T47D (cell line): ENCODE measurements around the gene EYA2.
"Not testable (repeated sequence)": the region's sequence is repeated elsewhere in the genome, so short reads cannot be mapped to it uniquely, and the experiment has no call there.

Experiments
- DNase-seq, 2 experiments: peaks; one replicate each; pipeline versions ENCODE4 v3.0.0 to v3.0.0-alpha.2; 2011 to 2012; ENCODE audit warnings: low read depth in 1 of 2, low spot score in 1 of 2
- JUND ChIP-seq: IDR thresholded peaks from 2 replicates; pipeline ENCODE4 v1.6.1; 2012; ENCODE audit warnings: low read depth
- in situ Hi-C: cut with HindIII; loops from 2 replicates; pipeline ENCODE4 v1.10.0; 2016; ENCODE audit warnings: low sequenced_read_pairs, low pct_unique_long_range_greater_than_20kb

The EYA2 gene

DNA sequence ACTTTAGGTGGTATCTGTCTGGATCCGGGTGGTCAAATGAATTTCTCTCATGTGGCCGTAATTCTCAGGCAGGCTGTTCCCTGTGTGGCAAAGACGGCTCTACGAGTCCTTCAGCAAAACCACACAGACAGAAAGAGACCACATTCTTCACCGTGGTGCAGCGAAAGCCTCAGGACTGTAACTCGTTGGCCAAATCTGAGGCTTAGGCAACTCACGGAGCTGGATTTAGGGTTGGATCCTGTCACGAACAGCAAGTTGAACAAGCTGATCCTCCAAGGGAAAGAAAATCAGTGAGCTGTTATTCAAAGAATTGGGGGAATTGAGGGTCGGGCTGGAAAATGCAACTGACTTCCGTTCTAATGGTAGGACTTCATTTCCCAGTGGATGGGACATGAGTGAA, 294.4 kb downstream of the EYA2 start:
- DNase-seq: no peak
- in situ Hi-C loops: no loop called here
- TF ChIP-seq JUND: no peak

DNA sequence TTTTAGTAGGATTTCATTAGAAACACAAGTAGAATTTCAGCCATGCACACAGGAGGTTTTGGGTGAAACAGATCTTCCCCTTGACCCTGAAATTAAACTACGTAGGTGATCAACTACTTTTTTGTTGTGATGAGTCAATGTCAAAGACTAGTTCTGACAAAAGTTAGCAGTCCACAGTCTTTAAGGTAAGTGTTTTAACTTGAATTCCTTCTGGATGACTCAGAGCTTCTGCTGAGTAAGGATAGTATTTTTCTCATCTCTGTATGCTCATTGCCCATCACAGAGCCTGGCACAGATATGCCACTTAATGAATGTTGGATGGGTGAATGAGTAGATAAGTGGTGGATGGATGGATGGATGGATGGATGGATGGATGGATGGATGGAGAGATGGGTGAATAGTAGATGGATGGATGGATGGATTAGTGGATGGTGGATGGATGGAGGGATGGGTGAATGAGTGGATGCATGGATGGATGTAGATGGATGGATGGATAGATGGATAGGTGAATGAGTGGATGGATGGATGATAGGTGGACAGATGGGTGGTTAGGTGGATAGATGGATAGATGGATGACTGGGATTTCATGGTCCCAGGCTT, 296.5 kb downstream of the EYA2 start:
- DNase-seq: no peak
- in situ Hi-C loops: no loop called here
- no peak for TF ChIP-seq JUND

DNA sequence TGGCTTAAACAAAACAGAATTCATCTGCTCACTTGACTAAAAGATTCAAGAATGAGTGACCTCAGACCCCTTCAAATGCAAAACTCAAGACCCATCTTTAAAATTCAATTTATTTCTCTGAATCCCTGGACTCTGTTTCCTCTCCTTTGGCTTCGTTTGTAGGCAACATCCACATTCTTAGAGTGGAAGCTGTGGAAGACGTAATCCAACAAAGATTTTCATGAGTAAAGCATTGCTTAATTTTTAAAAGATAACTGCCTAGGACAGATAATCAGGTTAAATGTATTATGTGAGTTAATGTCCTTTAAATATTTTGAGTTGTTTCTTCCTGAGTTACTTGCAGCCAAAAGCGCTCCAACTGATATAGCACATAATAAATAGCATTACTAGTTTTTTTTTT, 297.3 kb downstream of the EYA2 start:
- no peak for DNase-seq
- in situ Hi-C loops: no loop called here
- TF ChIP-seq JUND: no peak

DNA sequence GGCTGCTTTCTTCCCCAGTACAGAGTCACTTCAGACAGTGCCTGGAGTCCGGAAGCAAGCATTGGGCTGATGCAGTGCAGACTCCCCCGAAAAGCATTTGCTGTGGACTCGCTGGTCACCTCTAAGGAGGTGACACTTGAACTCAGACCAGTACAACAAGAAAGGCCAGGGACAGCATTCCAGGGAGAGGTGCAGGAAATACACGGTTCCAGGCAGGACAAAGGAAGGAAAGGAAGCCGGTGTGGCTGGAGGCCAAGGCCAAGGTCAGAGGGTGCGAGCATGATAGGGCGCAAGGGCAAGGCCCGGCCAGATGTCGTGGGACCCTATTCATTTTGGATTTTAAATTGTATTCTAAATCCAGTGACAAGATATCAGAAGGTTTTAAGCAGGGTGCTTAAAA, 300.9 kb downstream of the EYA2 start:
- TF ChIP-seq JUND: no peak
- DNase-seq: peak in 1 of 2 experiments; percentile 76
- in situ Hi-C loops: no loop called here

DNA sequence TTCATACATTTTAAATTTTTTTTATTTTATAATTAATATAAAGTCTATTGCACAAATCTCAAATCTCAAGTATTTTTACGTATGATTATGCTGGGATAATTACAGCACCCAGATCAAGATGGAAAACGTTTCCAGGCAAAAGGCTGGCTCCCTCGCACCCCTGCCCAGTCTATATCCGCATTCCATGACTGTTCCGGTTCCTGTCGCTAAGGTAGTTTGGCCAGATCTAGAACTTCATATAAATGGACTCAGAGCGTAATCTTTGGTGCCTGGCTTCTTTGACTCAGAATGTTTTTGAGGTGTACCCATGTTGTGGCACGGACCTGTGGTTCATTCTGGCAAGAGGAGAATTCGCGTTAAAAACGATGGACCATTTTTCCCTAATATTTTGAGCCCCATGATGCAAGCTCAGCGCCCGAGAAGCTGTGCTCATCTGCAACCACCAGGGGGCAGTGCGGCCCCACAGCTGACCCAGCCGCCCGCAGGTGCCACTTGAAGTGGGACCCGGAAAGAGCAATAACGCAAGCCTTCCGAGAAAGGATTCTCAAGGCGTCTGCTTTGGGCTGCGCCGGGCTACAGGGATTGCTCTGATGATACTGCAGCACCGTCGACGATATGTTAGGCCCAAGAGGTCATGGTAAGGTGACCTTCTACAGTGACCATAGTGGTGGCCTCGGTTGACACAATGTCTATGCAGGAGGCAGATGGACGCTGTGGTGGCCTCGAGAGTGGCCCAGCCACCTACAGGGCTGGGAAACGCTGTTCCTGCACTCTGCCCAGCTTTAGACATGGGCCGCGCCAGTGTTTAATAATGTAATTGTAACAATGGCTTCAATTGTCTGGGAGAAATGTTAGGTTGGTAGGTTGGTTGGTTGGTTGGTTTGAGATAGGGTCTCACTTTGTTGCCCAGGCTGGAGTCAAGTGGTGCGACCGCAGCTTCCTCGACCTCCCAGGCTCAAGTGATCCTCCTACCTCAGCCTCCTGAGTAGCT, 301.7 kb downstream of the EYA2 start:
- TF ChIP-seq JUND: no peak
- in situ Hi-C loops: no loop called here
- DNase-seq: peak; percentile 68 to 92

DNA sequence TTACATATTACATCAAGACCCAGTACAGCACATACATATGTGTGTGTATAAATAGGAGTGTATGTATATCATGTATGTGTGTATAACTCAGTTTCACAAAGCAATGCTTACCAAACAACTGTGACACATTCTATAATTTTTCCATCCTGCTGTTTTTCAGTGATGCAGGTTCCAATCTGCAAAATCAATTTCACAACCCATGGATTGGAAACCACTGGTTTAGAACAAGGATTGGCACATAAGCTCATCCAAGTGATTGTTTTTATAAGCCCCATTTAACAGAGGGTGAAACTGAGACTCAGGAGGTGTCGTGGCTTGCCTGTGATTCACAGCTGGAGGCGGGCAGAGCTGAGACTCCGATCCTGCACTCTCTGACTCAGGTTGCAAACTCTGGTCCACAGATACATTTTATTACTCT, 303.6 kb downstream of the EYA2 start:
- DNase-seq: no peak
- in situ Hi-C loops: no loop called here
- no peak for TF ChIP-seq JUND

DNA sequence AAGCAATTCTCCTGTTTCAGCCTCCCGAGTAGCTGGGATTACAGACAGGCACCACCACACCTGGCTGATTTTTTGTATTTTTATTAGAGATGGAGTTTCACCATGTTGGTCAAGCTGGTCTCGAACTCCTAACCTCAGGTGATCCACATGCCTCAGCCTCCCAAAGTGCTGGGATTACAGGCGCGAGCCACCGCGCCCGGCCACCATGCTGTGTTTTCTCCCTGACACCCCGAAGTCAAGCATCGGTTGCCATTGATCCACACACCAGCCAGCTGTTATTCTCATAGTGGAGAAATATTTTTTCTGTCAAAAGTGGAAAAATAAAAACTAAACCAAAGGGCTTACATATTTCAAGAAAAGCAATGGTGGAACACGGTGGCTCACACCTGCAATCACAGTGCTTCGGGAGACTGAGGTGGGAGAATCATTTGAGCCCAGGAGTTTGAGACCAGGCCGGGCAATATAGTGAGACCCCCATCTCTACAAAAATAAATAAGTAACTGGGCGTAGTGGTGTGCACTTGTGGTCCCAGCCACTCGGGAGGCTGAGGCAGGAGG, 304.4 kb downstream of the EYA2 start:
- no peak for TF ChIP-seq JUND
- in situ Hi-C loops: no loop called here
- no peak for DNase-seq

DNA sequence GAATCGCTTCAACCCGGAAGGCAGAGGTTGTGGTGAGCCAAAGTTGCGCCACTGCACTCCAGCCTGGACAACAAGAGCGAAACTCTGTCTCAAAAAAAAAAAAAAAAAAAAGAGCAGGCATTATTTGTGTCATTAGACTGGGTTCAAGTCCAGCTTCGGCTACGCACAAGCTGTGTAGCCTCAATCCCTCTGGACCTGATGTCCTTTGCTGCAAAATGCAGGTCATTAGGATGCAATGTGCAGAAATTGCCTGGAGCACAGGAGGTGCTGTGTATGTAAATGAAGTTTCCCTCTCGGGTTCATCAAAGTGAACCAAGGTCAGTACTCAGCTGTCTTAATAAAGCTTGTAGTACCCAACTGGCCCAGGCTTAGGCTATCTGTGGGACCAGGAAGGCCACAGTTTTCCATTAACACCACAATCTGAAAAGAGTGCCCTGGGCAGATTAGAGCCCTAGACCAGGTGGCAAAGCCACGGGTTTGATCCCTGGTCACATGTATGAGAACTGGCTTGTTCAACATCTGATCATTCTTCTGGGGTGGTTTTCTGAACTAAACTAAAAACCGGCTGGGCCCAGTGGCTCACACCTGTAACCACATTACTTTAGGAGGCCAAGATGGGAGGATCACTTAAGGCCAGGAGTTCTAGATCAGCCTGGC, 306.6 kb downstream of the EYA2 start:
- in situ Hi-C loops: no loop called here
- no peak for DNase-seq
- TF ChIP-seq JUND: no peak

DNA sequence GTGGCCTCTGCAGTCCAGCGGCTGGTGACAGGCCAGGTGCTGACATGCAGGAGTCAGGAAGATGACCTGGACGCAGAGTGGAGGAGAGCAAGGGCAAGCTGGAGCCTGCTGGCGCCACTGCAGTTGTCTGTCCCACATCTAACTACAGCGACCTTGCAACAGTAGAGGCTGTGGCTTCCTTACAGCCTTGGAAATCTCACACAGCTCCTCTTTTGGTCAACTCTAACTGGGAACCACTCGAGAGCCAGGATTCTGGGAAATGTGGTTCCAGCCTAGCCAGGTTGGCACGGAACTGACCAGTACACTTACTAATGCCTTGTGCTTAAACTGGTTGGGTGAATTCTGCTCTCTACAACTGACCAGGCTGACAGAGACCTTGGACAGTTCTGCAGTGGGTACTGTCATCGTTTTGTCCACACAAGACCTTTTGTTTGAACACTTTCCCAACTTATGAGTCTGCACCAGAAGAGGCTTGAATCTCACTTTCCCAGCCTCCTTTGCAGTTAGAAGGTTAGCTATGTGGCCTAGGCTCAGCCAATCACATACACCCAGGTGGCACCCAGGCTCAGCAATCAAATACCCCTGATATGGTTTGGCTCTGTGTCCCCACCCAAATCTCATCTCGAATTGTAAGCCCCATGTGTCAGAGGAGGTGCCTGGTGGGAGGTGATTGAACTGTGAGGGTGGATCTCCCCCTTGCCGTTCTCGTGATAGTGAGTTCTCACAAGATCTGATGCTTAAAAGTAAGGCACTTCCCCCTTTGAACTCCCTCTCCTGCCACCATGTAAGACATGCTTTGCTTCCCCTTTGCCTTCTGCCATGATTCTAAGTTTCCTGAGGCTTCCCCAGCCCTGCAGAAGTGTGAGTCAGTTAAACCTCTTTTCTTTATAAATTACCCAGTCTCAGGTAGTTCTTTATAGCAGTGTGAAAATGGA, 308.4 kb downstream of the EYA2 start:
- DNase-seq: peak in 1 of 2 experiments; percentile 81
- no peak for TF ChIP-seq JUND
- in situ Hi-C loops: no loop called here

DNA sequence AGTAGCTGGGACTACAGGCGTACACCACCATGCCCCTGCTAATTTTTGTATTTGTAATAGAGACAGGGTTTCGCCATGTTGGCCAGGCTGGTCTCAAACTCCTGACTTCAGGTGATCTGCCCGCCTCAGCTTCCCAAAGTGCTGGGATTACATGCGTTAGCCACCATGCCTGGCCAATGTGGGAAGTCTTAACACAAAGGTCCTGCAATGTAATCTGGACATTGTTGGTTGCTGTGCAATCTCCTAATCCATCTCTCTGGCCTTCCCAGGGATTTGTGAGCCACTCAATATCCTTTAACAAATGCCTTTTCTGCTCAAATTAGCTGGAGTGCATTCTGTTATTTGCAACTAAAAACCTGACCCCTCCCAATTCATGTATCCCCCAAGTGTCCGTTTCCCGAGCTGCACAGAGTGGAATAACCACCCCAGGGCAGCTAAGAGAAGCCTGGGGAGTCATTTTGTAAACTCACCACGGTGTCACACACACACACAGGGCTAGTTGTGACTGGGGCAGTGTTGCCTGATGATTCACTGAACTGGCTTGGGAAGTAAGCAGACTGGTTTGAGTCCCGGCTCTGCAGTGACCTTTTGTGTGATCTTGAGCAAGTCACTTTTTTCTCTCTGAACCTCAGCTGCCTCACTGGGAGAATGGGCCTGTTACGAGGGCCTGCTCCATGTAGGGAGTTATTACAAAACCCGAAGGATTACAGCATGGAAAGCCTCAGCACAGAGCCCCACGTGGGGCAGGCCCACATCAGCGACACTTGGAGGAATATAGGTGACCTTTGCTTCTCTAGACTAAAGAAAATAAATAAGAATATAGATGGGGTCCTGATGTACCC, 309.6 kb downstream of the EYA2 start:
- peak; percentile 39 to 95 for DNase-seq
- TF ChIP-seq JUND: peak; percentile 47; the same call in 1 of the 2 replicates
- in situ Hi-C loops: no loop called here

DNA sequence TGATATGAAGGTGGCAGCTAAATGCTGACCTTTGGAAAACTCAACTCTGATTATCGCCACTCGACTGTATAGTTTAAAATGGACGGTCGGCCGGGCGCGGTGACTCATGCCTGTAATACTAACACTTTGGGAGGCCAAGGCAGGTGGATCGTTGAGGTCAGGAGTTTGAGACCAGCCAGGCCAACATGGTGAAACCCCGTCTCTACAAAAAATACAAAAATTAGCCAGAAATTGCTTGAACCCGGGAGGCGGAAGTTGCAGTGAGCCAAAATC, 310.1 kb downstream of the EYA2 start:
- DNase-seq, in situ Hi-C loops: not testable (repeated sequence)
